ENCODE data around the gene EMX1. TPM values are rescaled to one million over a fixed set of nuclear protein-coding genes. Genes with fewer than 3 reads are reported as not detected.
A peak's percentile ranks its signal among the peaks of the same experiment; 100 is the strongest.

EMX1 gene
- polyA plus RNA-seq, 1 experiment: not detected

- ChIA-PET POLR2A (no interaction called here), CTCF (interaction anchor here (0.6 to 2.8 kb wide), 5 partner anchors 16 to 270 kb away, joined by 3 to 18 read pairs (median 3); no protein-coding TSS in a partner anchor)
- TF ChIP-seq, protein P1, sequence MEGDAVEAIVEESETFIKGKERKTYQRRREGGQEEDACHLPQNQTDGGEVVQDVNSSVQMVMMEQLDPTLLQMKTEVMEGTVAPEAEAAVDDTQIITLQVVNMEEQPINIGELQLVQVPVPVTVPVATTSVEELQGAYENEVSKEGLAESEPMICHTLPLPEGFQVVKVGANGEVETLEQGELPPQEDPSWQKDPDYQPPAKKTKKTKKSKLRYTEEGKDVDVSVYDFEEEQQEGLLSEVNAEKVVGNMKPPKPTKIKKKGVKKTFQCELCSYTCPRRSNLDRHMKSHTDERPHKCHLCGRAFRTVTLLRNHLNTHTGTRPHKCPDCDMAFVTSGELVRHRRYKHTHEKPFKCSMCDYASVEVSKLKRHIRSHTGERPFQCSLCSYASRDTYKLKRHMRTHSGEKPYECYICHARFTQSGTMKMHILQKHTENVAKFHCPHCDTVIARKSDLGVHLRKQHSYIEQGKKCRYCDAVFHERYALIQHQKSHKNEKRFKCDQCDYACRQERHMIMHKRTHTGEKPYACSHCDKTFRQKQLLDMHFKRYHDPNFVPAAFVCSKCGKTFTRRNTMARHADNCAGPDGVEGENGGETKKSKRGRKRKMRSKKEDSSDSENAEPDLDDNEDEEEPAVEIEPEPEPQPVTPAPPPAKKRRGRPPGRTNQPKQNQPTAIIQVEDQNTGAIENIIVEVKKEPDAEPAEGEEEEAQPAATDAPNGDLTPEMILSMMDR (IDR thresholded peaks at IDR 0.05; ENCODE audit: low read depth, low read length): no peak
- Histone ChIP-seq H3K27ac (ENCODE audit: low read depth, low read length) (no peak overlapping the region), H3K4me3 (ENCODE audit: low read depth, low read length) (no peak overlapping the region), H3K27me3 (ENCODE audit: control insufficient read depth, insufficient read depth, low read length) (peaks cover 59% of the 10 kb centered on the region), H3K9me3 (ENCODE audit: control insufficient read depth, insufficient read depth, low read length) (no peaks in the 10 kb centered on the region)
- no peak for DNase-seq (ENCODE audit: low read depth, low spot score)
Measured at GRCh38 chr2:72908741-72909140, 8.6 kb upstream of the EMX1 start.

GRCh38 chr2:72911256-72911655 lies 6.1 kb upstream of the EMX1 start:
- H3K27me3 ChIP-seq (ENCODE audit: control insufficient read depth, insufficient read depth, low read length): peaks cover 76% of the 10 kb centered on the region
- no peak overlapping the region for H3K27ac ChIP-seq (ENCODE audit: low read depth, low read length)
- no peak overlapping the region for H3K4me3 ChIP-seq (ENCODE audit: low read depth, low read length)
- H3K9me3 ChIP-seq (ENCODE audit: control insufficient read depth, insufficient read depth, low read length): no peaks in the 10 kb centered on the region; the same call in 1 of the 2 replicates
- POLR2A ChIA-PET: no interaction called here
- no peak for DNase-seq (ENCODE audit: low read depth, low spot score)
- TF ChIP-seq, protein P1 (IDR thresholded peaks at IDR 0.05; ENCODE audit: low read depth, low read length): no peak
- CTCF ChIA-PET: interaction anchor here (1.0 to 1.1 kb wide), 4 partner anchors 19 to 266 kb away, joined by 3 to 7 read pairs (median 4); partner anchors contain the start of gene SPR

DNA sequence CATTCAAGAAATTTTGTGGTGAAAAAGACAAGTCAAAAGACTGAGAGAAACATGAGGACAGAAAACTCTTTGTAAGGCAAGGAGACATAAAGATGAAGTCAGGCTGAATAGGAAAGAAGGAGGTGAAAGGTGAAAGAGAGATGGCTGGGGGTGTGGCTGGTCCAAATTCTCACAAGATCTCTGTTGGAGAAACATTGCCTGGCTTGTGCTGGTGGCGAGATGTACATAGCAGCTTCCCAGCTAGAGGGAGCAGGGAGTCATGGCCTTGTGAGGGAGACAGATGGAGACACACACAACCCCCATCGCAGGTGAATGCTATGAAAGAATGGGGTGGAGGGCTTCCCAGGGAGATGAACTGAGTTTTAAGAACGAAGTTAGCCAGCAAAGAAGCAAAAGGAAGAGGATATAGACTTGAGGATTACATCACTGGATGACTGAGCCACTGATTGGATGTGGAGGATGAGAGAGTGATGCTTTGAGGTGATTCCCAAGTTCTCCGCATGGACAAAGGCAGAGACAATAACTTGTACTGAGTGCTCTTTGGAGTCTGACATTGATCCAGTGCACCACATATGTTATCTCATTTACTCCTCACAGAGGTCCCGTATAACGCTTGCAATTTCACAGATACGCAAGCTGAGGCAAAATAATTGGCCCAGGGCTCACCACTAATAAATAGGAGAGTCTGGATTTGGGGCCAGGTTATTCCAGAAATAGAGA lies 3.7 kb upstream of the EMX1 start:
- Histone ChIP-seq H3K4me3 (ENCODE audit: low read depth, low read length) (no peak overlapping the region), H3K27me3 (ENCODE audit: control insufficient read depth, insufficient read depth, low read length) (peaks cover 81% of the 10 kb centered on the region), H3K9me3 (ENCODE audit: control insufficient read depth, insufficient read depth, low read length) (peaks cover 3% of the 10 kb centered on the region; the same call in 1 of the 2 replicates), H3K27ac (ENCODE audit: low read depth, low read length) (no peak overlapping the region)
- no peak for DNase-seq (ENCODE audit: low read depth, low spot score)
- ChIA-PET POLR2A (no interaction called here), CTCF (interaction anchor here (1.4 to 2.7 kb wide), 2 partner anchors 20 to 60 kb away, joined by 3 to 9 read pairs; no protein-coding TSS in a partner anchor)
- TF ChIP-seq, protein P1 (IDR thresholded peaks at IDR 0.05; ENCODE audit: low read depth, low read length): peak; percentile 34

- CTCF ChIA-PET: interaction anchor here (1.4 to 2.7 kb wide), 2 partner anchors 21 to 60 kb away, joined by 3 to 9 read pairs; no protein-coding TSS in a partner anchor
- H3K9me3 ChIP-seq (ENCODE audit: control insufficient read depth, insufficient read depth, low read length): peaks cover 6% of the 10 kb centered on the region; the same call in 1 of the 2 replicates
- H3K27ac ChIP-seq (ENCODE audit: low read depth, low read length): no peak overlapping the region
- POLR2A ChIA-PET: interaction anchor here (0.9 kb wide), 1 partner anchor 60 kb away, joined by 3 read pairs; no protein-coding TSS in a partner anchor
- TF ChIP-seq, protein P1 (IDR thresholded peaks at IDR 0.05; ENCODE audit: low read depth, low read length): no peak
- H3K27me3 ChIP-seq (ENCODE audit: control insufficient read depth, insufficient read depth, low read length): peaks cover 84% of the 10 kb centered on the region
- no peak overlapping the region for H3K4me3 ChIP-seq (ENCODE audit: low read depth, low read length)
- DNase-seq (ENCODE audit: low read depth, low spot score): no peak
Measured at GRCh38 chr2:72914206-72914559, 3.1 kb upstream of the EMX1 start.
